ENCODE data around the gene CYP46A1.
"Not testable (repeated sequence)": the region's sequence is repeated elsewhere in the genome, so short reads cannot be mapped to it uniquely, and the experiment has no call there.

CYP46A1 gene

DNA sequence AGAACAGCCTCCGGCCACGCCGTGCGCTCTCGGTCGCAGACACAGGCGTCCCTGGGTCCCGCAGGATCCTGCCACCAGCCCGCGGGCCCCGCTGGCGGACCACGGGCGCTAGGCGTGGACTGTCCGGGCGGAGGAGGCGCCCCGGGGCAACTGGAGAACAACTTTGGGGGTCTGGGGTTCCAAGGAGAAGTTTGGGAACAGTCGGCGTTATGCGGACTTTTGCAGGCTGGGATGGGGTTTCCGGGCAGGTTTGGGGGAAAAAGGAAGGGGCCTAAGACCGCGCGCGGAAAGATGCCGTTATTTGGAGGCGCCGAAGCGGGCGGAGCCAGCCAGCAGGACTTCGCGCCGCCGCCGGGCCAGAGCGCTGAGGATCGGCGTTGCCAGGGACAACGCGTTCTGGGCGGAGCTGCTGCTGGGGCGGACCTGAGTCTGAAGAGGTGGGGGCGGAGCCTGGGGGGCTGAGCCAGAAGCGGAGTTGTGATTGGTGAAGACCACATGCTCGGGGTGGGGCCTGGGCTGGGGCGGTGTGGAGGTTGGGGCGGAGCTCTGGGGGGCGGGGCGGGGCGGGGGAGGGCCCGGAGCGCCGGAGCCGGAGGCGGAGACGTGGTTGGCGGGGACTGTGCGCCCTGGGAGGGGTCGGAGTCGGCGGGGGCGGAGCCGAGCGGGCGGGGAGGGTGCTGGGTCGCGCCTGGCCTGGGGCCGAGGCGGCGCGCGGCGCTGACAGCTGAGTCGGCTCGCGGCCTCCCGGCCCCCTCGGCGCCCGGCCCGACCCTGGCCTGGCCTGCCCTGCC is at the start of gene CYP46A1:
Gene CYP46A1 (plus strand): TSS at position 680 of the 791 bp plus-strand sequence. CDS start 120 bp downstream, outside the sequence.
- Mint-ChIP-seq H3K27ac (peak within 1 kb of the TSS; percentile 82), H3K27me3 (ENCODE audit: low read depth) (peaks cover 37% of the 10 kb centered on the region), H3K36me3 (ENCODE audit: low read depth) (no peaks in the 10 kb centered on the region), H3K4me1 (ENCODE audit: low read depth) (peaks cover 2% of the 10 kb centered on the region), H3K4me3 (peak within 1 kb of the TSS; percentile 84), H3K9me3 (no peaks in the 10 kb centered on the region)
- DNase-seq (ENCODE audit: low spot score) = peak; percentile 99

DNA sequence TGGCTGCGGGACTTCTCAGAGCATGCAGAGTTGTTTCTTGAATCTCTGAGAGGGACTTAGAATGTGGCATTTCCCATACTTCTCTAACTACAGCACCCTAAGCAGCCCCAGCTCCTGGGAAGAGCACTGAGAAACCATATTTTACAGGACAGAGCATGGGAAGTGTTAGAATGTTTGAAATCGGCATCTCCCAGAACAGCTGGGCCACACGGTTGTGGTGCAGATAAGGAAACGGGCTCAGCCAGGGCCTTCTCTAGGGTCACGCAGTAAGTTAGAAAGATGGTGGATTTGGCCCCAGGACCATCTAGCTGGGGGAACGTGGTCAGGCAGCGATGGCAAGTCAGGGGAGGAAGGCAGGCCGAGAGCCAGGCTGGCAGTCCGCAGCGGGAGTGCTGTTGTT is 49.7 kb upstream of the CYP46A1 start:
- no peaks in the 10 kb centered on the region for H3K27me3 Mint-ChIP-seq (ENCODE audit: low read depth)
- H3K4me3 Mint-ChIP-seq = no peak overlapping the region
- no peaks in the 10 kb centered on the region for H3K36me3 Mint-ChIP-seq (ENCODE audit: low read depth)
- no peak for DNase-seq (ENCODE audit: low spot score)
- H3K27ac Mint-ChIP-seq = no peak overlapping the region
- H3K4me1 Mint-ChIP-seq (ENCODE audit: low read depth) = no peaks in the 10 kb centered on the region
- H3K9me3 Mint-ChIP-seq = no peaks in the 10 kb centered on the region

DNA sequence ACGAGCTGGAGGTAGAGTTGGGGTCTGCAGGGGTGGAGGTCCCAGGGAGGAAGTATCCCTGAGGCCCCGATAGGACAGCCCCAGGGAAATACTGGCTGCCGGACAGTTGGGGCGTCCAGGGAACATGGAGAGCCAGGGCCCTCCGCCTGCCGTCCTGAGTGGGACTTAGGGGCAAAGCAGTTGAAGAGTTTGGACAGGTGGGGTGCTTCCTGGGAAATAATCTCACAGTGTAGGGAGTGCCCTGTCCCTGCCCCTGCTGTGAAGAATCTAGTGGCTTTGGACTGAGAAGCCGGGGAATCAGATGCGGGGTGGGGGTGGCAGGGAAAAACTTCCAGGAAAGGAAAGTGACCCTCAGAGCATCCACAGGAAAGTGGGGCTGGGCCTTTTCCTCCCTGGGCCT is 49.0 kb upstream of the CYP46A1 start:
- no peaks in the 10 kb centered on the region for H3K9me3 Mint-ChIP-seq
- no peaks in the 10 kb centered on the region for H3K27me3 Mint-ChIP-seq (ENCODE audit: low read depth)
- no peaks in the 10 kb centered on the region for H3K36me3 Mint-ChIP-seq (ENCODE audit: low read depth)
- H3K4me3 Mint-ChIP-seq = no peak overlapping the region
- H3K4me1 Mint-ChIP-seq (ENCODE audit: low read depth) = no peaks in the 10 kb centered on the region
- H3K27ac Mint-ChIP-seq = no peak overlapping the region
- no peak for DNase-seq (ENCODE audit: low spot score)

DNA sequence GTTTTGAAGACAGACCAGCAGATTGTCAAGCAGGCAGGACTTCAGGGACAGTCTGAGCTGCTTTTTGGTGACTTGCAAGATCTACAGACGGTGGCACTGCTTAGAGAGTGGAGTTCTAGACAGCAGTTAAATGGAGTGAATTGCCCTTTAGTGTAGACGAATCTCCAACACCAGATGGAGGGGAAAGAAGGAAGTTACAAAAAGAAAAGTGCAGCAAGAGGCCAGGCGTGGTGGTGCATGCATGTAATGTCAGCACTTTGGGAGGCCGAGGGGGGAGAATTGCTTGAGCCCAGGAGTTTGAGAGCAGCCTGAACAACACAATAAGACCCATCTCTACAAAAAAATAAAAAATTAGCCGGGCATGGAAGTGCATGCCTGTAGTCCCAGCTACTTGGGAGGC is 47.6 kb upstream of the CYP46A1 start:
- Mint-ChIP-seq H3K36me3 (ENCODE audit: low read depth) (no peaks in the 10 kb centered on the region), H3K4me1 (ENCODE audit: low read depth) (no peaks in the 10 kb centered on the region), H3K9me3 (no peaks in the 10 kb centered on the region), H3K27me3 (ENCODE audit: low read depth) (peaks cover 2% of the 10 kb centered on the region), H3K4me3 (no peak overlapping the region), H3K27ac (no peak overlapping the region)
- DNase-seq (ENCODE audit: low spot score) = no peak

DNA sequence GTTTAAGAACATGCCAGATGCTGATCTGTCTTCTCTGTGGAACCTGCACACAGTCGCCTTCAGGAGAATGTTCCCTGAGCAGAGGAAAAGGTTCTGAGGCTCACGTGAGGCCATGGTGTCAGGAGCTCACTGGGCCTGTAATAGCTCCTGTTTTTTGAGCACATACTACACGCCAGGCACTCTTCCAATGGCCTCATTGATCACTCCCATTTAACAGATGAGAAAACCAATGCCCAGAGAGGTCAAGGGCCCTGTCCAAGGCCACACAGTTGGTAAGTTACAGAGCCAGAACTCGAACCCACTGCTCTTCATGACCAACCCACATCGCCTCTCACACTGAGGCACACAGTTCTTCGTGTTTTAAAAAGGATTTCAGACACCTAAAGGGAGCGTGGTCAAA is 46.5 kb upstream of the CYP46A1 start:
- no peaks in the 10 kb centered on the region for H3K4me1 Mint-ChIP-seq (ENCODE audit: low read depth)
- H3K27ac Mint-ChIP-seq = no peak overlapping the region
- H3K4me3 Mint-ChIP-seq = no peak overlapping the region
- H3K9me3 Mint-ChIP-seq = no peaks in the 10 kb centered on the region
- H3K27me3 Mint-ChIP-seq (ENCODE audit: low read depth) = peaks cover 7% of the 10 kb centered on the region
- H3K36me3 Mint-ChIP-seq (ENCODE audit: low read depth) = no peaks in the 10 kb centered on the region
- no peak for DNase-seq (ENCODE audit: low spot score)

DNA sequence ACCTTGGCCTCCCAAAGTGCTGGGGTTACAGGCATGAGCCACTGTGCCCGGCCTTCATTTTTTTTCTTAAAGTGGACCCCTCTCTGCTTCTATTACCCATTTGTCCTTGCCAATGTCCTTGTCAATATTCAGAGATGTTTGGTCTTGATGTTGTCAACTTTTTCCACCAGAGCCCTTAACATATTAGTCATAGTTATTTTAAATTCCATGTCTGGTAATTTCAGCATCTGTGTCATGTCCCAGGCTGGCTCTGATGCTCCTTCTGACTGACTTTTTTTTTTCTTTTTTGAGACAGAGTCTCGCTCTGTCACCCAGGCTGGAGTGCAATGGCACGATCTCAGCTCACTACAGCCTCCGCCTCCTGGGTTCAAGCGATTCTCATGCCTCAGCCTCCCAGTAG is 41.3 kb upstream of the CYP46A1 start:
- H3K4me3 Mint-ChIP-seq; H3K4me1 Mint-ChIP-seq (ENCODE audit: low read depth): not testable (repeated sequence)
- H3K27me3 Mint-ChIP-seq (ENCODE audit: low read depth) = peaks cover 32% of the 10 kb centered on the region

DNA sequence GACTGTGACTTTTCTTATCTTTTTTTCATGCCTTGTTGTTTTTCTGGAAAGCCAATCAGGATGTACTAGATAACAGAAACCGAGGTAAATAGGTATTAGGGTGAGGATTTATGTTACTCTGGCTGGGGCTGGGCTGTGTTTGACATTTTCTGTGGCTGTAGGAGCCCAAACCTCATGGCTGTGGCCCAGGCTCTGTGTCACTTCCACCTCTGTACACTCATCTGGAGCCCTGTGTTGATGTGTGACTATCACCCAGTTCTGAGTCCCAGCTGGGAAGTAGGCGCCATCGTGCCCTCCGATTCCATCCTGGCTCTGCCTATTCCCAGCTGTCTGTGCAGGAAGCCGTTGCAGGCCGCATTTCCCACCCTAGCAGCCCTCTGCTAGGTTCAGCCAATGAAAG is 40.8 kb upstream of the CYP46A1 start:
- Mint-ChIP-seq H3K36me3 (ENCODE audit: low read depth) (no peaks in the 10 kb centered on the region), H3K4me3 (no peak overlapping the region), H3K27me3 (ENCODE audit: low read depth) (peaks cover 32% of the 10 kb centered on the region), H3K27ac (no peak overlapping the region), H3K4me1 (ENCODE audit: low read depth) (no peaks in the 10 kb centered on the region), H3K9me3 (no peaks in the 10 kb centered on the region)
- no peak for DNase-seq (ENCODE audit: low spot score)

More for the DNA sequence above, 41.3 kb upstream of the CYP46A1 start:
- H3K36me3 Mint-ChIP-seq (ENCODE audit: low read depth); DNase-seq (ENCODE audit: low spot score); H3K27ac Mint-ChIP-seq; H3K9me3 Mint-ChIP-seq: not testable (repeated sequence)

DNA sequence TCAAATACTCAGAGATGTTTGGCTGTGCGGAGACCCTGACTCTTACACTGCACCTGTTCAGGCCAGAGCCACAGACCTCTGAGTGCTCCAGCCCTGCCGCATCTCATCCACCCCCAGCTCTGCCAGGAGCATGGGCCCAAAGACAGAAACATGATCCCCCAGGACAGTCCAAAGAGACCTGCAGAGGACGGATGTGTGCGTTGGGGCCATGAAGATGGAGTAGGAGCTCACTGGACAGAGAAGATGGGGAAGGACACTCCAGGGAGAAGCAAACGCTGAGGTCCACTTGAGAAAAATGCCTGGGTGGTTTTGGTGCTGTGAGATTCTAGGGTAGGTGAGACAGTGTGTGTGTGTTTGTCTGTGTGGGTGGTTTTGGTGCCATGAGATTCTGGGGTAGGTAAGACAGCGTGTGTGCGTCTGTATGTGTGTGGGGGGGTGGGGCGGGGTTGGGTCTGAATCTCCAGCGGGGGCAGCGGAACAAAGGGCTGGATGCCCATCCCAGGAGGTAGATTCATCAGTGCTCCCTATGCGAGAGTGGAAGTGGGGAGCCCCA is 40.0 kb upstream of the CYP46A1 start:
- no peaks in the 10 kb centered on the region for H3K4me1 Mint-ChIP-seq (ENCODE audit: low read depth)
- no peaks in the 10 kb centered on the region for H3K9me3 Mint-ChIP-seq
- H3K36me3 Mint-ChIP-seq (ENCODE audit: low read depth) = no peaks in the 10 kb centered on the region
- H3K27me3 Mint-ChIP-seq (ENCODE audit: low read depth) = peaks cover 32% of the 10 kb centered on the region
- no peak overlapping the region for H3K27ac Mint-ChIP-seq
- DNase-seq (ENCODE audit: low spot score) = no peak
- no peak overlapping the region for H3K4me3 Mint-ChIP-seq

DNA sequence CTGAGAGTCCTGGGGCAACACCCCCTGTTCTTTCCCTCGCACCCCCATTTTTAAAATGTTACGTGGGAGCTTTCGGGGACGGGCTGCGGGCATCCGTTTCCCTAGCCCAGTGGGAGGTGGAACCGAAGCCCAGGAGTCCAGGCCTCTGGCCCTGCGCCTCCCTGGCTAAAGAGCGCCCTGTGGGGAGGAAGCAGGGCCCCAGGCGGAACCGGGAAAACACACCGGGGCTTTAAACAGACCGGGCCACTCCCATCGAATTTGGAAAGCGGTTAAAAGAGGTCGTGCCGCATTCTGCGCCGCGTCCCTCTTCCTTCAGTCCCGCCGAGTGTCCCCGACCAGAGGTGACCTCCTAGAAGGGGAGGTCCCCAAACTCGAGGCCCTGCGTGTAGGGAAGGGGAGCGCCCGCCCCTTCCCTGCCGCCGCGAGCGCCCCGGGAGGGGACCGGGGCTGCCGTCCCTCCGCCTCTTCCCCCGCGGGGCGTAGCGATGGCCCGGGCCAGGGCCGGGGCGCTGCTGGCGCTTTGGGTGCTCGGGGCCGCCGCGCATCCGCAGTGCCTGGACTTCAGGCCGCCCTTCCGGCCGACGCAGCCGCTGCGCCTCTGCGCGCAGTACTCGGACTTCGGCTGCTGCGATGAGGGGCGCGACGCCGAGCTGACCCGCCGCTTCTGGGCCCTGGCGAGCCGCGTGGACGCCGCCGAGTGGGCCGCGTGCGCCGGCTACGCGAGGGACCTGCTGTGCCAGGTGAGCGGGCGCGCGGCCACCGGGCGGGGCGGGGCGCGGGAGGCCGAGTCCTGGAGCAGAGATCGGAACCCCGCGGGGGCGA is 39.2 kb upstream of the CYP46A1 start, which contains the start of gene HHIPL1:
Gene HHIPL1 (plus strand): TSS at position 407 of the 822 bp plus-strand sequence. CDS start 79 bp downstream, at position 486.
- Mint-ChIP-seq H3K27ac (no peak within 1 kb of the TSS), H3K36me3 (ENCODE audit: low read depth) (no peaks in the 10 kb centered on the region), H3K4me3 (no peak within 1 kb of the TSS), H3K27me3 (ENCODE audit: low read depth) (peaks cover 32% of the 10 kb centered on the region), H3K4me1 (ENCODE audit: low read depth) (no peaks in the 10 kb centered on the region), H3K9me3 (no peaks in the 10 kb centered on the region)
- no peak for DNase-seq (ENCODE audit: low spot score)

DNA sequence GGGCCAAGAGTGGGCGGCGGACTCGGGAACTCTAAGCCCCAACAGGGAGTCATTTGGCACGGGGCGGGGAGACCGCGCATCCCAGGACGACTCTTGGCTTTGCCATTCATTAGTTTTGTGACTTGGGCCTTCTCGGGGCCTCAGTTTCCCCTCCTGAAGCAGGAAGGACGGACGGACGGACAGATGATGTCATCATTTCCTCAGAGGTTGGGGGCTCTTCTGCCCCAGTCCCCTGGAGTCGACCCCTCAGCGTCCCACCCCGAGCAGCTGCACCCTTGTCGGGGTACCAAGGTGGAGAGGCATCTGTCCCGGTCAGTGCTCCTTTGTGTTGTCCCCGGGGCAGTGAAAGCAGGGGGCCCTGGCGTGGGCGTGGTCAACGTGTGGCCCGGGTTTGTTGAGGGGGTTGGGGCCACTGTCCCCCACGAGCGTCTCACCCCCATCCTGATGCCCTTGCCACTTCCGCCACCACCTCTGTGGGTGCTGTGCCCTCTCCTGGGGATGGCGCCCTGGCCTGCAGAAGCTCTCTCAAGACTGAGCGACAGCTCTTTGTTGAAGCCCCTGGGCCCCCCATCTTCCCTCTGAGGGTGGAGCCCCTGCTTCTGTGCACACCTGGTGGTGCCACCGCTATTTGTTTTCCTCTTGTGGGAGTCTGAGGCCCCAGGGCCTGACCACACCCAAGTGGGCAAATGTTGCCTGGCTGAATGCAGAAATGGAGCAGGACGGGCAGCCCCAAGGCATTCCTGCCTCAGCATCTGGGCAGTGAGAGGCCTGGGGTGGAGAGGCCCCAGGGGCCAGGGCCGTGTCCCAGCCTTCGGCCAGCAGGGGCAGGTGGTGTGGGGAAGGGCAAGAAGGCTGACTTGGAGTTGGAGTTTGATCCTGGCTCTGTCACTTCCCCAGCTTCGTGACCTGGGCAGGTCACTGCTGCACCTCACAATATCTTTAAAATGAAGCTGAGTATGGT is 38.3 kb upstream of the CYP46A1 start:
- H3K36me3 Mint-ChIP-seq (ENCODE audit: low read depth) = no peaks in the 10 kb centered on the region
- H3K27me3 Mint-ChIP-seq (ENCODE audit: low read depth) = peaks cover 32% of the 10 kb centered on the region
- no peak overlapping the region for H3K4me3 Mint-ChIP-seq
- H3K9me3 Mint-ChIP-seq = no peaks in the 10 kb centered on the region
- no peak for DNase-seq (ENCODE audit: low spot score)
- no peak overlapping the region for H3K27ac Mint-ChIP-seq
- H3K4me1 Mint-ChIP-seq (ENCODE audit: low read depth) = no peaks in the 10 kb centered on the region

DNA sequence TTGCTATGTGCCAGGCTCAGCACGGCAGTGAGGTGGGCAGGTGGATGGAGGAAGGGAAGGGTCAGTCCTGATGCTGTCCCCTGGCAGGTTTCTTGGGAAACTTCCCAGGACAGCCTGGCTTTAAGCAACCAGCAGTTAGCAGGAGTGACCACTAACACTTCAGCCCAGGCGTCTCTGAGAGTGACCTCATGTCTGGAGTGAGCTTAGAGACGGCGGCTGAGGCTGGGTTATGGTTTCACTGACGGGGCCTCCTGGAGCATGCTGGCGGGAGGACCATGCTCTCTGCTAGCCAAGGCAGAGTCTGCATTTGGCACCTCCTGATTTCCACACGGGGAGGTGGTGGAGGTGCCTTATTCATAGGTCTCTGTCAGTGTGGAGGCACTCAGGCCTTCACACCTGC is 36.7 kb upstream of the CYP46A1 start:
- no peaks in the 10 kb centered on the region for H3K36me3 Mint-ChIP-seq (ENCODE audit: low read depth)
- peaks cover 25% of the 10 kb centered on the region for H3K27me3 Mint-ChIP-seq (ENCODE audit: low read depth)
- no peaks in the 10 kb centered on the region for H3K4me1 Mint-ChIP-seq (ENCODE audit: low read depth)
- DNase-seq (ENCODE audit: low spot score) = no peak
- no peak overlapping the region for H3K4me3 Mint-ChIP-seq
- H3K9me3 Mint-ChIP-seq = no peaks in the 10 kb centered on the region
- no peak overlapping the region for H3K27ac Mint-ChIP-seq

DNA sequence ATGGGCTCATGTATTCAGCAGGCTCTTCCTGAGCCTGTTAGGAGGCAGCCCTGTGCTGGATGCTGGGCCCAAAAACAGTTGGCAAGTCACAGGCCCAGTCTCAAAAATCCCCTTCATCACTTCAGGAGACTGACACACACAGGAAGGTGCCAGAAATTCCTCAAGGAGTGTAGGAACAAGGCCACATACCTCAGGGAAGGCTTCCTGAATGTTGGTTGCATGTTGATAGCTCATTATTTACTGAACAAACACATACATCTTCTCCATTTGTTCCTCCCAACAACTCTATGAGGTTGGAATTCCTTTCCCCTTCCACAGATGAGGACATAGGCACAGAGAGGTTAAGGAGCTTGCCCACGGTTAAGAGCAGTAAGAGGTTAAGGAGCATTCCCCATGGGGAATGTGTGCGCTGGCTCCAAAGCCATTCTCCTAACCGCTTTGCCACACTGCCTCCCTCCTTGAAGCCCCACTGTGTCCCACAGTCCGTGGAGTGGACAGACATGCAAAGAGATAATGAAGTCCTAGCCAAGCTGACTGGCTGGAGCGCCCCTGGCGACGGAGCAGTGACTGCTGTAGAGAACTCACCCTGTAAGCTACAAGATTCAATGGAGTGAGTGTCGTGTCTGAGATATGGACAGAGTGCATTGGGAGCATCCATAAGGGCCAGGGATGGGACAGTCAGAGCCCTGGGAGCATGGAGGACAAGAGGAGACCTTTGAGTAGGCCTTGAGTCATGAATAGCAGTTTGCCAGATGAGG is 35.9 kb upstream of the CYP46A1 start:
- DNase-seq (ENCODE audit: low spot score) = no peak
- H3K4me1 Mint-ChIP-seq (ENCODE audit: low read depth) = no peaks in the 10 kb centered on the region
- no peak overlapping the region for H3K4me3 Mint-ChIP-seq
- H3K27me3 Mint-ChIP-seq (ENCODE audit: low read depth) = peaks cover 25% of the 10 kb centered on the region
- H3K36me3 Mint-ChIP-seq (ENCODE audit: low read depth) = no peaks in the 10 kb centered on the region
- H3K27ac Mint-ChIP-seq = no peak overlapping the region
- no peaks in the 10 kb centered on the region for H3K9me3 Mint-ChIP-seq

DNA sequence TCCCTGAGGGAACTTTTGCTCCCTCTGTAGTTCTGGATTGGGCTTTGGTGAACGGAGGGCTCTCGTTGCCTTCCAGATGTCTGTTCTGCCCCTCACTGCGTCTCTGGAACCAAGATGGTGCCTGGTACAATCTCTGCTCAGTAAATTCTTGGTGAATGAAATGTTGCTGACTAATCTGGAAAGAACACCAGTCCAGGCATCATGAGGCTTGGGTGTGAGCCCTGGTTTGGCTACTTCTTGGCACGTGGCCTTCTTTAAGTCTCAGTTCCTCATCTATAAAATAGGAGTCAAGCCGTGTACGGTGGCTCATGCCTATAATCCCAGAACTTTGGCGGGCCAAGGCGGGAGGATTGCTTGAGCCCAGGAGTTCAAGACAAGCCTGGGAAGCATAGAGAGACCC is 34.9 kb upstream of the CYP46A1 start:
- Mint-ChIP-seq H3K4me3 (no peak overlapping the region), H3K27ac (no peak overlapping the region), H3K9me3 (no peaks in the 10 kb centered on the region), H3K4me1 (ENCODE audit: low read depth) (no peaks in the 10 kb centered on the region), H3K36me3 (ENCODE audit: low read depth) (no peaks in the 10 kb centered on the region), H3K27me3 (ENCODE audit: low read depth) (peaks cover 16% of the 10 kb centered on the region)
- DNase-seq (ENCODE audit: low spot score) = no peak
